ENCODE measurements around the gene XYLT1.
A peak's percentile ranks its signal among the peaks of the same experiment; 100 is the strongest.

XYLT1 gene

GRCh38 chr16:17468611-17469010 lies 2.1 kb downstream of the XYLT1 start:
- peaks cover 64% of the 10 kb centered on the region for H3K79me2 ChIP-seq (ENCODE audit: control insufficient read depth, low read length)
- H3K4me1 ChIP-seq (ENCODE audit: control insufficient read depth, low read length): peaks cover 62% of the 10 kb centered on the region

DNA sequence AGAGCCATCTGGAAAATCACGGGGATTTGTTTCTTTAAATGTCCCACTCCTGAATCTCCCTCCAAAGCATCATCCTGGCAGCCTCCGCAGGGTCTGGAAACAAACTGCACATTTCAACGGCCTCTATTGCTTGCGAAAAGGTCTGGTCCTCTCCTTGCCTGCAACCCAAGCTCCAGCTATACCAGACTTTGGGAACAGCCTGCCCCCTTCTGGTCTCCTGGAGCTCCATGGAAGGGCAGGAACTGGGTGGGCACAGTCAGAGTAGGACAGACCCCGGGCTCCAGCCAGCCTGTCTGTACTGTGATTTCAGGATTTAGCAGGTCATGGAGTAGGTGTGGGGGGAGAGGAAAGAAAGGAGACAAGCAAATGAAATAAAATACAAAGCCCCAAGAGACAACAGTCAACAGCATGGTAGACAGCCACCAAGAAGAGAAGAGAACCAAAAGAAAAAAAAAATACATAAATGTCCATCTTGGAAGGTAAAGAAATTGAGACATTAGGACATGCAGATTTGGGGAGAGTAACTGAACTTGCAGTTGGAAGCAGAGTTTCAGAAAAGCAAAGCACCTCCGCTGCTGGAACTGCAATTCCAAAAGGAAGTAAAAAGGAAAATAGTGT lies 2.7 kb downstream of the XYLT1 start:
- Histone ChIP-seq H3K27ac (ENCODE audit: low read depth, low read length) (no peak overlapping the region), H3K9me2 (replicated peaks; ENCODE audit: control insufficient read depth, low read length) (no peaks in the 10 kb centered on the region), H3K4me1 (ENCODE audit: control insufficient read depth, low read length) (peaks cover 68% of the 10 kb centered on the region), H3K4me3 (ENCODE audit: low read length) (peak overlapping the region; percentile 91), H3K79me2 (ENCODE audit: control insufficient read depth, low read length) (peaks cover 69% of the 10 kb centered on the region), H4K20me1 (ENCODE audit: control insufficient read depth, insufficient read depth, low read depth, low read length) (no peaks in the 10 kb centered on the region), H3K9me3 (ENCODE audit: control insufficient read depth, insufficient read depth, low read length) (no peaks in the 10 kb centered on the region), H3K4me2 (ENCODE audit: low read length) (peak overlapping the region; percentile 96), H3K36me3 (ENCODE audit: control insufficient read depth, low read length) (peaks cover 14% of the 10 kb centered on the region), H3K27me3 (ENCODE audit: control insufficient read depth, low read length) (peaks cover 4% of the 10 kb centered on the region; the same call in 1 of the 2 replicates), H3F3A (ENCODE audit: control insufficient read depth, insufficient read depth) (peaks cover 14% of the 10 kb centered on the region)
- TF ChIP-seq EZH2phosphoT487 (IDR thresholded peaks at IDR 0.05; ENCODE audit: borderline replicate concordance, low read length): no peak
- TF ChIP-seq CTCF (IDR thresholded peaks at IDR 0.05; ENCODE audit: low read depth, low read length, poor library complexity, severe bottlenecking): peak; percentile 56

More at GRCh38 chr16:17468611-17469010, 2.1 kb downstream of the XYLT1 start:
- Histone ChIP-seq H3K9me2 (replicated peaks; ENCODE audit: control insufficient read depth, low read length) (no peaks in the 10 kb centered on the region), H4K20me1 (ENCODE audit: control insufficient read depth, insufficient read depth, low read depth, low read length) (no peaks in the 10 kb centered on the region), H3K4me2 (ENCODE audit: low read length) (peak overlapping the region; percentile 96), H3F3A (ENCODE audit: control insufficient read depth, insufficient read depth) (peaks cover 11% of the 10 kb centered on the region; the same call in 1 of the 2 replicates), H3K27ac (ENCODE audit: low read depth, low read length) (no peak overlapping the region), H3K27me3 (ENCODE audit: control insufficient read depth, low read length) (peaks cover 6% of the 10 kb centered on the region), H3K9me3 (ENCODE audit: control insufficient read depth, insufficient read depth, low read length) (no peaks in the 10 kb centered on the region), H3K4me3 (ENCODE audit: low read length) (peak overlapping the region; percentile 91), H3K36me3 (ENCODE audit: control insufficient read depth, low read length) (peaks cover 14% of the 10 kb centered on the region)
- TF ChIP-seq CTCF (IDR thresholded peaks at IDR 0.05; ENCODE audit: low read depth, low read length, poor library complexity, severe bottlenecking) (no peak), EZH2phosphoT487 (IDR thresholded peaks at IDR 0.05; ENCODE audit: borderline replicate concordance, low read length) (no peak)

GRCh38 chr16:17466876-17467275 lies 3.9 kb downstream of the XYLT1 start:
- Histone ChIP-seq H3K4me1 (ENCODE audit: control insufficient read depth, low read length) (peaks cover 80% of the 10 kb centered on the region), H3F3A (ENCODE audit: control insufficient read depth, insufficient read depth) (peaks cover 22% of the 10 kb centered on the region), H4K20me1 (ENCODE audit: control insufficient read depth, insufficient read depth, low read depth, low read length) (no peaks in the 10 kb centered on the region), H3K27ac (ENCODE audit: low read depth, low read length) (0 out of 2 replicates have a peak overlapping the region, but pooled peaks have one; percentile 5), H3K79me2 (ENCODE audit: control insufficient read depth, low read length) (peaks cover 76% of the 10 kb centered on the region), H3K4me3 (ENCODE audit: low read length) (peak overlapping the region; percentile 91), H3K9me3 (ENCODE audit: control insufficient read depth, insufficient read depth, low read length) (no peaks in the 10 kb centered on the region), H3K27me3 (ENCODE audit: control insufficient read depth, low read length) (peaks cover 4% of the 10 kb centered on the region; the same call in 1 of the 2 replicates), H3K9me2 (replicated peaks; ENCODE audit: control insufficient read depth, low read length) (no peaks in the 10 kb centered on the region), H3K4me2 (ENCODE audit: low read length) (peak overlapping the region; percentile 96), H3K36me3 (ENCODE audit: control insufficient read depth, low read length) (peaks cover 18% of the 10 kb centered on the region)
- TF ChIP-seq CTCF (IDR thresholded peaks at IDR 0.05; ENCODE audit: low read depth, low read length, poor library complexity, severe bottlenecking) (no peak), EZH2phosphoT487 (IDR thresholded peaks at IDR 0.05; ENCODE audit: borderline replicate concordance, low read length) (no peak)

Measured in DOHH2 (cell line).